ENCODE measurements around the gene ZMYND15.

DNA sequence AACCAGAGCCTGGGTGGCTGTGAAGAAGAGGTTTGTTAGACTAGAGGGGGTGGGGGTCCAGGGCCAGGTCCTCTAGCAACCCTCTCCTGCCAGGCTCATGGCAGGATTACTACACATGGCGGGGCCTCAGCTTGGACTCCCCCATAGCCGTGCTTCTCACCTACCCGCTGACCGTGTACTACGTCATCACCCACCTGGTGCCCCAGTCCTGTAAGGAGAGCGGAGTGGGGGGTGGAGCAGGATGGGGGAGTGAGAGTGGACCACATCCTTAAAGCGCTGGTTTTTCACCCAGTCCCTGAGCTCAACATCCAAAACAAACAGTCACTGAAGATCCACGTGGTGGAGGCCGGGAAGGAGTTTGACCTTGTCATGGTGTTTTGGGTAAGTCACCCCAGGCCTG lies 4.3 kb downstream of the ZMYND15 start:
- TF ChIP-seq, protein P1, sequence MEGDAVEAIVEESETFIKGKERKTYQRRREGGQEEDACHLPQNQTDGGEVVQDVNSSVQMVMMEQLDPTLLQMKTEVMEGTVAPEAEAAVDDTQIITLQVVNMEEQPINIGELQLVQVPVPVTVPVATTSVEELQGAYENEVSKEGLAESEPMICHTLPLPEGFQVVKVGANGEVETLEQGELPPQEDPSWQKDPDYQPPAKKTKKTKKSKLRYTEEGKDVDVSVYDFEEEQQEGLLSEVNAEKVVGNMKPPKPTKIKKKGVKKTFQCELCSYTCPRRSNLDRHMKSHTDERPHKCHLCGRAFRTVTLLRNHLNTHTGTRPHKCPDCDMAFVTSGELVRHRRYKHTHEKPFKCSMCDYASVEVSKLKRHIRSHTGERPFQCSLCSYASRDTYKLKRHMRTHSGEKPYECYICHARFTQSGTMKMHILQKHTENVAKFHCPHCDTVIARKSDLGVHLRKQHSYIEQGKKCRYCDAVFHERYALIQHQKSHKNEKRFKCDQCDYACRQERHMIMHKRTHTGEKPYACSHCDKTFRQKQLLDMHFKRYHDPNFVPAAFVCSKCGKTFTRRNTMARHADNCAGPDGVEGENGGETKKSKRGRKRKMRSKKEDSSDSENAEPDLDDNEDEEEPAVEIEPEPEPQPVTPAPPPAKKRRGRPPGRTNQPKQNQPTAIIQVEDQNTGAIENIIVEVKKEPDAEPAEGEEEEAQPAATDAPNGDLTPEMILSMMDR (IDR thresholded peaks at IDR 0.05; ENCODE audit: low read depth, low read length, poor library complexity, severe bottlenecking), result no peak
- TF ChIP-seq EZH2phosphoT487 (IDR thresholded peaks at IDR 0.05; ENCODE audit: borderline replicate concordance, low read length), result no peak

Measured in DOHH2 (cell line).